Ishikawa (cell line): Measurements from ENCODE around the gene HPS4.

Experiments used
- CREB1 ChIP-seq: IDR thresholded peaks from 2 replicates; pipeline ENCODE4 v1.6.1; 2012; ENCODE audit warnings: low read depth
- EGR1 ChIP-seq: IDR thresholded peaks from 2 replicates; pipeline ENCODE4 v1.6.1; 2012
- EP300 ChIP-seq: IDR thresholded peaks from 2 replicates; pipeline ENCODE4 v1.6.1; 2012; ENCODE audit warnings: borderline replicate concordance
- FOXM1 ChIP-seq: IDR thresholded peaks from 2 replicates; pipeline ENCODE4 v1.6.1; 2012; ENCODE audit warnings: low read depth, borderline replicate concordance
- MAX ChIP-seq: IDR thresholded peaks from 2 replicates; pipeline ENCODE4 v1.6.1; 2012
- NFIC ChIP-seq: IDR thresholded peaks from 2 replicates; pipeline ENCODE4 v1.6.1; 2012
- RAD21 ChIP-seq: IDR thresholded peaks from 2 replicates; pipeline ENCODE4 v1.6.1; 2012; ENCODE audit warnings: low read depth
- REST ChIP-seq: IDR thresholded peaks from 2 replicates; pipeline ENCODE4 v1.6.1; 2012; ENCODE audit warnings: low read depth, mild to moderate bottlenecking
- TAF1 ChIP-seq: IDR thresholded peaks from 2 replicates; pipeline ENCODE4 v1.6.1; 2012; ENCODE audit warnings: low read depth, mild to moderate bottlenecking
- TEAD4 ChIP-seq: IDR thresholded peaks from 2 replicates; pipeline ENCODE4 v1.6.1; 2012
- YY1 ChIP-seq: IDR thresholded peaks from 2 replicates; pipeline ENCODE4 v1.6.1; 2012; ENCODE audit warnings: low read depth

- TF ChIP-seq REST (no peak), RAD21 (no peak), NFIC (no peak), EP300 (no peak), YY1 (no peak), TEAD4 (no peak), TAF1 (no peak), EGR1 (no peak), MAX (no peak), CREB1 (no peak), FOXM1 (no peak)
Measured at GRCh38 chr22:26430600-26430999, 53.0 kb downstream of the HPS4 start.
